ENCODE measurements around the gene FRY. TPM values are rescaled to one million over a fixed set of nuclear protein-coding genes. Genes with fewer than 3 reads are reported as not detected.
"Not testable (repeated sequence)": the region's sequence is repeated elsewhere in the genome, so short reads cannot be mapped to it uniquely, and the experiment has no call there.

FRY gene
- total and polyA plus RNA-seq, 9 of the 15 experiments (the other 6 are each of a cell fraction or from before 2014, with no cell fraction given): 0.03 to 0.31 (median 0.11) TPM; not detected in 3

DNA sequence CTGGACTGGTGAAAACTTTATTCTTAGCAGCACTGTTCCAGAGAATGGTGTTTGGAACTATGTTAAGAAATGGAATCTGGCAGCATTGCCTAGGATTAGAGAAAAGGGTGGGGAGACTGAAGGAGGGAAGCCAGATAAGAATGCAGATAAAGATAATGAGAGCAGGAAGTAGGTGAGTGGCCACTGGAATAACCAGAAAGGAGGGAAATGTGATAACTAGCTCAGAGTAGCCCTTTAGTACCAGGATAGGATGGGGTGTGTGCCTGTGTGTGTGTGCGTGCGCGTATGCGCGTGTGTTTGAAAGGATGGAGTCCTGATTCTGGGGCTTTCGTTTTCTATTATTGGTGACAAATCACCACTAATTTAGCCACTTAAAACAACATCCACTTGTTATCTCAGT, 33.4 kb upstream of the FRY start:
- DNase-seq (ENCODE audit: extremely low read depth in 1 of 4, low spot score in 3 of 4) (no peak), FAIRE-seq (no peak), ATAC-seq (no peak)
- ChIA-PET POLR2A (no interaction called here), CTCF (ENCODE audit: low intra/inter-chr PET ratio) (no interaction called here)
- no peak overlapping the region for H3K27ac ChIP-seq (ENCODE audit: extremely low read depth, low read depth, low read length)
- no peak overlapping the region for H3K4me2 ChIP-seq (ENCODE audit: insufficient read depth, low read length)
- H3K9me1 ChIP-seq (ENCODE audit: control insufficient read depth, insufficient read depth, low read length): no peaks in the 10 kb centered on the region
- H3K4me1 ChIP-seq (replicated peaks in 1 of 2; ENCODE audit: control insufficient read depth in 2 of 2, insufficient read depth in 2 of 2, low read length in 2 of 2): no peaks in the 10 kb centered on the region
- 77% methylated on average over 6 of the region's 6 CpGs for WGBS (ENCODE audit: insufficient coverage, low coverage, missing lambda C conversion rate)
- no peaks in the 10 kb centered on the region for H3K36me3 ChIP-seq (ENCODE audit: control insufficient read depth, insufficient read depth, low read length)
- no peaks in the 10 kb centered on the region for H3K79me2 ChIP-seq (ENCODE audit: control insufficient read depth, insufficient read depth, low read length)
- intact Hi-C loops (cut with micrococcal nuclease): no loop called here
- no peaks in the 10 kb centered on the region for H3K27me3 ChIP-seq (ENCODE audit: control insufficient read depth in 2 of 2, insufficient read depth in 2 of 2, low read length in 2 of 2)
- H3K9me3 ChIP-seq (replicated peaks; ENCODE audit: control insufficient read depth, insufficient read depth, low read depth, low read length): no peaks in the 10 kb centered on the region
- no peak overlapping the region for H3K9ac ChIP-seq (ENCODE audit: insufficient read depth in 1 of 2, low read depth in 2 of 2, low read length in 2 of 2)
- no peaks in the 10 kb centered on the region for H4K20me1 ChIP-seq (replicated peaks; ENCODE audit: control insufficient read depth, insufficient read depth, low read length)
- no TSS peak for BruUV-seq (replicated peaks)
- in situ Hi-C loops (cut with MboI): no loop called here
- no peak overlapping the region for H3K4me3 ChIP-seq
- no peak overlapping the region for H2AFZ ChIP-seq (ENCODE audit: low read depth, low read length)
- TF ChIP-seq RBM25 (IDR thresholded peaks at IDR 0.05; ENCODE audit: low read depth, low read length, severe bottlenecking) (no peak), ETV5 (CRISPR knock-in tag; IDR thresholded peaks at IDR 0.05; ENCODE audit: low read depth) (no peak), BCL6 (CRISPR knock-in tag; IDR thresholded peaks at IDR 0.05) (no peak), ARID4B (CRISPR knock-in tag; IDR thresholded peaks at IDR 0.05) (no peak), OTX1 (CRISPR knock-in tag; IDR thresholded peaks at IDR 0.05) (no peak), CREBBP (IDR thresholded peaks at IDR 0.05; ENCODE audit: low read depth, low read length) (no peak)
- TF ChIP-seq, protein P1, sequence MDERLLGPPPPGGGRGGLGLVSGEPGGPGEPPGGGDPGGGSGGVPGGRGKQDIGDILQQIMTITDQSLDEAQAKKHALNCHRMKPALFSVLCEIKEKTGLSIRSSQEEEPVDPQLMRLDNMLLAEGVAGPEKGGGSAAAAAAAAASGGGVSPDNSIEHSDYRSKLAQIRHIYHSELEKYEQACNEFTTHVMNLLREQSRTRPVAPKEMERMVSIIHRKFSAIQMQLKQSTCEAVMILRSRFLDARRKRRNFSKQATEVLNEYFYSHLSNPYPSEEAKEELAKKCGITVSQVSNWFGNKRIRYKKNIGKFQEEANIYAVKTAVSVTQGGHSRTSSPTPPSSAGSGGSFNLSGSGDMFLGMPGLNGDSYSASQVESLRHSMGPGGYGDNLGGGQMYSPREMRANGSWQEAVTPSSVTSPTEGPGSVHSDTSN (CRISPR knock-in tag; IDR thresholded peaks at IDR 0.05; ENCODE audit: low read depth): no peak
- TF ChIP-seq, protein P1 (tag; conservative IDR thresholded peaks at IDR 0.05; ENCODE audit: low read depth): no peak

GRCh38 chr13:32000754-32001153, 30.8 kb upstream of the FRY start:
- ATAC-seq; H3K4me1 ChIP-seq (replicated peaks in 1 of 2; ENCODE audit: control insufficient read depth in 2 of 2, insufficient read depth in 2 of 2, low read length in 2 of 2); H3K9ac ChIP-seq (ENCODE audit: insufficient read depth in 1 of 2, low read depth in 2 of 2, low read length in 2 of 2); H3K9me1 ChIP-seq (ENCODE audit: control insufficient read depth, insufficient read depth, low read length); H3K79me2 ChIP-seq (ENCODE audit: control insufficient read depth, insufficient read depth, low read length); H2AFZ ChIP-seq (ENCODE audit: low read depth, low read length); FAIRE-seq; H3K4me3 ChIP-seq; H3K9me3 ChIP-seq (replicated peaks; ENCODE audit: control insufficient read depth, insufficient read depth, low read depth, low read length); POLR2A ChIA-PET; intact Hi-C loops (cut with micrococcal nuclease); H4K20me1 ChIP-seq (replicated peaks; ENCODE audit: control insufficient read depth, insufficient read depth, low read length); in situ Hi-C loops (cut with MboI); H3K4me2 ChIP-seq (ENCODE audit: insufficient read depth, low read length); BruUV-seq (replicated peaks); H3K27ac ChIP-seq (ENCODE audit: extremely low read depth, low read depth, low read length); H3K27me3 ChIP-seq (ENCODE audit: control insufficient read depth in 2 of 2, insufficient read depth in 2 of 2, low read length in 2 of 2); H3K36me3 ChIP-seq (ENCODE audit: control insufficient read depth, insufficient read depth, low read length); DNase-seq (ENCODE audit: extremely low read depth in 1 of 4, low spot score in 3 of 4): not testable (repeated sequence)
- CTCF ChIA-PET (ENCODE audit: low intra/inter-chr PET ratio): interaction anchor here (1.0 kb wide), 1 partner anchor 309 kb away, joined by 3 read pairs; no protein-coding TSS in a partner anchor
- 0% methylated on average over 1 of the region's 7 CpGs for WGBS (ENCODE audit: insufficient coverage, low coverage, missing lambda C conversion rate)

Data from K562 (cell line).